K562 (cell line): ENCODE measurements around the gene OMP. TPM values are rescaled to one million over a fixed set of nuclear protein-coding genes. Genes with fewer than 3 reads are reported as not detected.

Source experiments
- ATAC-seq: fragments of 200-7000 bp; cut with Tn5 transposase; 3 replicates; pipeline ENCODE4 v1.9.1; 2020; ENCODE audit warnings: moderate library complexity
- BruUV-seq: library from RNA; stranded (reverse); fragments of 400-500 nt; replicated peaks from 2 replicates; lab custom pipeline; 2021; lab: Mats Ljungman, UMichigan
- CTCF ChIA-PET: fragments of 300-600 bp; formaldehyde crosslinking; extraction: SDS; loops from one replicate; lab custom pipeline; 2021; ENCODE audit warnings: low intra/inter-chr PET ratio; lab: Yijun Ruan, JAX
- POLR2A ChIA-PET: fragments of 300-600, 350-650 bp; sonication (Branson Sonifier 250); formaldehyde crosslinking; extraction: SDS; loops from one replicate; lab custom pipeline; 2021; ENCODE audit warnings: antibody characterized with exemption, inconsistent platforms; lab: Yijun Ruan, JAX
- DNase-seq, 4 experiments: peaks; one replicate each; pipeline versions ENCODE4 v3.0.0 to v3.0.0-alpha.2; 2011 to 2018; ENCODE audit warnings: low spot score in 3 of 4, mixed read lengths in 3 of 4; ENCODE audit errors: extremely low read depth in 1 of 4
- FAIRE-seq: peaks from 2 replicates; lab custom pipeline; 2011; peaks lifted over from hg19 to GRCh38; lab: Jason Lieb, UNC
- H2AFZ ChIP-seq: 2 replicates; pipeline ENCODE4 v1.6.0; 2011; ENCODE audit warnings: low read depth, low read length, control low read depth, inconsistent platforms
- H3K27ac ChIP-seq: fragments of 200-600 bp; 3 replicates; pipeline ENCODE4 v1.8.0; 2011; ENCODE audit warnings: low read depth, mild to moderate bottlenecking, control low read depth, inconsistent platforms, low read length, moderate library complexity, mixed read lengths; ENCODE audit errors: extremely low read depth
- H3K27me3 ChIP-seq, 2 experiments: fragments of 300-600 bp in 1 of 2; 2 replicates in 1 of 2; 3 replicates in 1 of 2; pipeline versions ENCODE4 v1.6.0 to v1.8.0; 2011; ENCODE audit warnings: inconsistent platforms in 2 of 2, low read length in 2 of 2, mild to moderate bottlenecking in 1 of 2, mixed read lengths in 1 of 2, moderate library complexity in 1 of 2; ENCODE audit not compliant: control insufficient read depth in 2 of 2, insufficient read depth in 2 of 2
- H3K36me3 ChIP-seq: fragments of 300-600 bp; 3 replicates; pipeline ENCODE4 v1.8.0; 2011; ENCODE audit warnings: mild to moderate bottlenecking, low read length, inconsistent platforms; ENCODE audit not compliant: control insufficient read depth, insufficient read depth
- H3K4me1 ChIP-seq, 2 experiments: fragments of 200-600 bp in 1 of 2; replicated peaks in 1 of 2; 2 replicates in 1 of 2; 3 replicates in 1 of 2; pipeline versions ENCODE4 v1.5.1 to v1.8.0; 2011; ENCODE audit warnings: inconsistent platforms in 2 of 2, low read length in 2 of 2, mild to moderate bottlenecking in 1 of 2, mixed read lengths in 1 of 2, moderate library complexity in 1 of 2; ENCODE audit not compliant: control insufficient read depth in 2 of 2, insufficient read depth in 2 of 2
- H3K4me2 ChIP-seq: 2 replicates; pipeline ENCODE4 v1.6.1; 2011; ENCODE audit warnings: low read length, control low read depth, inconsistent platforms, mixed read lengths; ENCODE audit not compliant: insufficient read depth
- H3K4me3 ChIP-seq: fragments of 200-600 bp; sonication (generic), shearing (Covaris generic); 2 replicates; pipeline ENCODE4 v1.5.1; 2016; ENCODE audit warnings: control low read depth, inconsistent platforms
- H3K79me2 ChIP-seq: fragments of 200-600 bp; 3 replicates; pipeline ENCODE4 v1.8.0; 2011; ENCODE audit warnings: low read length, inconsistent platforms; ENCODE audit not compliant: control insufficient read depth, insufficient read depth
- H3K9ac ChIP-seq, 2 experiments: 2 replicates each; pipeline versions ENCODE4 v1.6.0 to v1.6.1; 2011; ENCODE audit warnings: low read depth in 2 of 2, low read length in 2 of 2, control low read depth in 1 of 2, inconsistent platforms in 1 of 2, mild to moderate bottlenecking in 1 of 2, mixed read lengths in 1 of 2; ENCODE audit not compliant: insufficient read depth in 1 of 2
- H3K9me1 ChIP-seq: one replicate; pipeline ENCODE4 v1.6.0; 2011; ENCODE audit warnings: inconsistent platforms, mild to moderate bottlenecking, low read length, moderate library complexity; ENCODE audit not compliant: control insufficient read depth, insufficient read depth
- H3K9me3 ChIP-seq: replicated peaks from 2 replicates; pipeline ENCODE4 v1.5.1; 2011; ENCODE audit warnings: low read depth, low read length, inconsistent platforms; ENCODE audit not compliant: control insufficient read depth, insufficient read depth
- H4K20me1 ChIP-seq: replicated peaks from 2 replicates; pipeline ENCODE4 v1.6.1; 2011; ENCODE audit warnings: low read length, inconsistent platforms, mixed read lengths; ENCODE audit not compliant: control insufficient read depth, insufficient read depth
- CC2D1A ChIP-seq: fragments of 450-650 bp; IDR thresholded peaks from 2 replicates; pipeline ENCODE4 v1.6.1; 2017; ENCODE audit warnings: mild to moderate bottlenecking
- CGGBP1 ChIP-seq: fragments of 250-450 bp; sonication (Bioruptor Pico); IDR thresholded peaks from 2 replicates; pipeline ENCODE4 v1.9.0; 2021; ENCODE audit warnings: mild to moderate bottlenecking
- CTCF ChIP-seq, 3 experiments: IDR thresholded peaks in 2 of 3; conservative IDR thresholded peaks in 1 of 3; 2 replicates each; pipeline ENCODE4 v1.5.1; 2011 to 2012; ENCODE audit warnings: low read length in 3 of 3, mild to moderate bottlenecking in 3 of 3, control low read depth in 2 of 3, improper control_type of control experiment in 1 of 3, inconsistent platforms in 1 of 3, low read depth in 1 of 3, mixed read lengths in 1 of 3, moderate library complexity in 1 of 3; ENCODE audit not compliant: insufficient read depth in 2 of 3
- NR2C1 ChIP-seq, 2 experiments: fragments of 450-650 bp; IDR thresholded peaks; 2 replicates each; pipeline ENCODE4 v1.6.1; 2017; ENCODE audit warnings: mild to moderate bottlenecking in 2 of 2, antibody characterized with exemption in 1 of 2, inconsistent platforms in 1 of 2, missing compliant biosample characterization in 1 of 2, missing genetic modification characterization in 1 of 2
- NR4A1 ChIP-seq, 2 experiments: fragments of 250-450 bp in 1 of 2; fragments of 450-650 bp in 1 of 2; sonication (Bioruptor Pico) in 1 of 2; IDR thresholded peaks; 2 replicates each; pipeline versions ENCODE4 v1.4.0 to v1.6.1; 2016 to 2020; ENCODE audit warnings: mild to moderate bottlenecking in 2 of 2, missing compliant biosample characterization in 1 of 2, missing genetic modification characterization in 1 of 2, moderate library complexity in 1 of 2
- NRF1 ChIP-seq, 2 experiments: fragments of 450-650 bp; IDR thresholded peaks in 1 of 2; conservative IDR thresholded peaks in 1 of 2; 2 replicates each; pipeline ENCODE4 v1.6.1; 2014; ENCODE audit warnings: mild to moderate bottlenecking in 2 of 2
- RAD21 ChIP-seq, 2 experiments: fragments of 250-450 bp in 1 of 2; fragments of 450-650 bp in 1 of 2; sonication (Bioruptor Pico) in 1 of 2; formaldehyde crosslinking in 1 of 2; IDR thresholded peaks in 1 of 2; conservative IDR thresholded peaks in 1 of 2; 2 replicates each; pipeline versions ENCODE4 v1.4.0 to v1.8.0; 2020 to 2022; ENCODE audit warnings: mild to moderate bottlenecking in 2 of 2, moderate library complexity in 1 of 2
- SMC3 ChIP-seq: conservative IDR thresholded peaks from 2 replicates; pipeline ENCODE4 v1.6.1; 2011; ENCODE audit warnings: low read depth, low read length, improper control_type of control experiment; ENCODE audit not compliant: insufficient read depth
- TCF15 ChIP-seq: fragments of 250-450 bp; sonication (Bioruptor Pico); IDR thresholded peaks from 2 replicates; pipeline ENCODE4 v1.8.0; 2022; ENCODE audit warnings: moderate library complexity, mild to moderate bottlenecking, inconsistent platforms
- ZKSCAN3 ChIP-seq: fragments of 250-450 bp; sonication (Bioruptor Pico); IDR thresholded peaks from 2 replicates; pipeline ENCODE4 v1.4.0; 2020
- WGBS: fragments of 100-300 bp; shearing (Covaris generic); methylation state at CpG from one replicate; pipeline ENCODE4 v1.1.6; 2016; ENCODE audit warnings: low coverage, mixed read lengths; ENCODE audit not compliant: insufficient coverage; ENCODE audit errors: missing lambda C conversion rate; 5-methylcytosine and 5-hydroxymethylcytosine counted together
- in situ Hi-C: fragments of 300-500 bp; cut with MboI; formaldehyde crosslinking; loops from 4 replicates; pipeline ENCODE4 v1.15.0; 2018; ENCODE audit warnings: inconsistent platforms, mixed read lengths
- intact Hi-C: fragments of 100-400 bp; cut with micrococcal nuclease; formaldehyde crosslinking; loops from 2 replicates; pipeline ENCODE4 v1.14.2; 2022
- polyA plus RNA-seq, 8 experiments: library from polyadenylated mRNA; depleted of rRNA in 4 of 8; stranded (reverse) in 5 of 8; unstranded in 3 of 8; fragments of >200 nt; fragmentation: Nextera tagmentation in 2 of 8; fragmentation: Illumina TruSeq in 1 of 8; extraction: Ambion mirVana in 2 of 8; extraction: Trizol in 1 of 8; gene quantifications; 2 replicates each; pipeline versions ENCODE4 v1.2.1 to v1.2.3, GENCODE V29; 2011 to 2014; ENCODE audit warnings: inconsistent platforms in 1 of 8, missing spikeins in 1 of 8
- total RNA-seq, 7 experiments: library from RNA; depleted of rRNA in 6 of 7; stranded (reverse); fragments of >200 nt in 6 of 7; fragmentation: Illumina TruSeq in 2 of 7; extraction: Trizol in 2 of 7; gene quantifications; 2 replicates each; pipeline versions ENCODE4 v1.2.1 to v1.2.3, GENCODE V29; 2011 to 2021; ENCODE audit warnings: low replicate concordance in 1 of 7
- TF ChIP-seq, protein P1 (sequence below): fragments of 200-800 bp; sonication (Bioruptor generic); IDR thresholded peaks from 2 replicates; pipeline ENCODE4 v1.6.1; 2017; ENCODE audit warnings: missing genetic modification characterization, missing compliant biosample characterization

OMP gene
- total and polyA plus RNA-seq, 9 of the 15 experiments (the other 6 are each of a cell fraction or from before 2014, with no cell fraction given), result not detected

DNA sequence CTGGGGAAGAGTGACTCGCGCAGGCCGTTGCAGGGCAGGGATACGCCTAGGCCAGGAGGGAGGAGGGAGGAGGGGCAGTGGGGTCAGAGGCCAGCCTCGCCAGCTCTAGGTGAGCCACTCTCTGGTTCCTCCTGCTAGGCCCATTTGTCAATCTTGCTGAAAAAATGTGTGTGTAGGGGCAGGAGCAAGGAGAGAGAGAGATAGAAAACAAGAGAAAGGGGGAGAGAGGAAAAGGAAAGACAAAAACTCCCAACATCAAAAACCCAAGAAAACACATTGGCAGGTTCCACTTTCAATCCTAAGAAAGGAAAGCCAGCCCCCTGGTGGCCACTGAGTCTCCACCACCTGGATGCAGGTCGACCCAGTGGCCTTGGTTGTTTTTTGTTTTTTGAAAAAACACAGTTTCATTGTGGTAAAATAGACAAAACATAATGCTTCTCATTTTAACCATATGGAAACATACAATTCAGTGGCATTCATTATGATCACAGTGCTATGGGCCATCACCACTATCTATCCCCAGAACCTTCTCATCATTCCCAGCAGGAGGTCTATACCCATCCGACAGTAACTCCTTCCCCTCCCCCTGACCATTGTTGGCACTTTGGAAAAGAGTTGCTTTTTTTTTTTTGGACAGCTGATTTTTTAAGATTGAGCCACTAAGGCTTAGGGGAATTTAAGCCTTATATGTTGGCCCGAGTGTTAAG, 10.9 kb downstream of the OMP start:
- TF ChIP-seq CGGBP1 (CRISPR knock-in tag), result no peak
- no peak for TF ChIP-seq NR4A1 (CRISPR knock-in tag; IDR thresholded peaks at IDR 0.05)
- TF ChIP-seq NR4A1 (tag; IDR thresholded peaks at IDR 0.05), result no peak
- TF ChIP-seq, protein P1, sequence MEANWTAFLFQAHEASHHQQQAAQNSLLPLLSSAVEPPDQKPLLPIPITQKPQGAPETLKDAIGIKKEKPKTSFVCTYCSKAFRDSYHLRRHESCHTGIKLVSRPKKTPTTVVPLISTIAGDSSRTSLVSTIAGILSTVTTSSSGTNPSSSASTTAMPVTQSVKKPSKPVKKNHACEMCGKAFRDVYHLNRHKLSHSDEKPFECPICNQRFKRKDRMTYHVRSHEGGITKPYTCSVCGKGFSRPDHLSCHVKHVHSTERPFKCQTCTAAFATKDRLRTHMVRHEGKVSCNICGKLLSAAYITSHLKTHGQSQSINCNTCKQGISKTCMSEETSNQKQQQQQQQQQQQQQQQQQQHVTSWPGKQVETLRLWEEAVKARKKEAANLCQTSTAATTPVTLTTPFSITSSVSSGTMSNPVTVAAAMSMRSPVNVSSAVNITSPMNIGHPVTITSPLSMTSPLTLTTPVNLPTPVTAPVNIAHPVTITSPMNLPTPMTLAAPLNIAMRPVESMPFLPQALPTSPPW, result peak; percentile 13; the same call in 1 of the 2 replicates
- TF ChIP-seq NRF1 (conservative IDR thresholded peaks at IDR 0.05 in 1 of 2, IDR thresholded peaks at IDR 0.05 in 1 of 2), result 0 out of 4 replicates have a peak, but pooled peaks of 1 of the 2 experiments have one; percentile 16
- no peak for TF ChIP-seq ZKSCAN3
- no peak for TF ChIP-seq TCF15 (CRISPR knock-in tag)
- TF ChIP-seq NR2C1 (IDR thresholded peaks at IDR 0.05), result peak; percentile 51
- TF ChIP-seq NR2C1 (tag; IDR thresholded peaks at IDR 0.05), result peak; percentile 59
- TF ChIP-seq CC2D1A, result 0 out of 2 replicates have a peak, but pooled peaks have one; percentile 19
- peak; percentile 28; a peak in 2 of 4 replicates for TF ChIP-seq RAD21 (CRISPR knock-in tag; conservative IDR thresholded peaks at IDR 0.05 in 1 of 2, IDR thresholded peaks at IDR 0.05 in 1 of 2)
- 0 out of 2 replicates have a peak, but pooled peaks have one; percentile 22 for TF ChIP-seq SMC3
- TF ChIP-seq CTCF (IDR thresholded peaks at IDR 0.05 in 2 of 3, conservative IDR thresholded peaks at IDR 0.05 in 1 of 3; ENCODE audit: insufficient read depth in 2 of 3, low read depth in 1 of 3, low read length in 3 of 3), result peak; percentile 69 to 86 (median 71)
- TF ChIP-seq, all 486 proteins: peak for 7
- intact Hi-C loops (loop anchor here (2.0 to 5.0 kb wide), 2 partner anchors 67 to 191 kb away; no protein-coding TSS in a partner anchor), in situ Hi-C loops (no loop called here)
- no peaks in the 10 kb centered on the region for H3K9me3 ChIP-seq
- peak; percentile 75 for ATAC-seq
- H3K27ac ChIP-seq, result no peak overlapping the region
- peaks cover 6 to 71% of the 10 kb centered on the region in 2 experiments; a peak in 3 of 5 replicates for H3K27me3 ChIP-seq
- no peak overlapping the region for H3K4me3 ChIP-seq
- peak overlapping the region in 1 of 2 experiments; percentile 78; a peak in 2 of 4 replicates for H3K9ac ChIP-seq
- POLR2A ChIA-PET, result no interaction called here
- H3K36me3 ChIP-seq, result no peaks in the 10 kb centered on the region
- H3K9me1 ChIP-seq, result no peaks in the 10 kb centered on the region
- peak; percentile 58 to 70 (median 62) for DNase-seq
- H3K79me2 ChIP-seq, result no peaks in the 10 kb centered on the region
- H2AFZ ChIP-seq, result peak overlapping the region; percentile 40; the same call in 1 of the 2 replicates
- BruUV-seq, result no TSS peak
- CTCF ChIA-PET, result interaction anchor here (0.6 to 3.8 kb wide), 7 partner anchors 12 to 394 kb away, joined by 3 to 25 read pairs (median 3); no protein-coding TSS in a partner anchor
- H4K20me1 ChIP-seq, result no peaks in the 10 kb centered on the region
- H3K4me2 ChIP-seq, result no peak overlapping the region
- FAIRE-seq, result peak; percentile 78
- peaks cover 0 to 13% of the 10 kb centered on the region in 2 experiments; a peak in 2 of 5 replicates for H3K4me1 ChIP-seq
- WGBS, result 30% methylated on average over 6 of the region's 8 CpGs
